Keratinocyte (primary cell): Measurements from ENCODE around the gene GPBAR1.

Source experiments
- EZH2 ChIP-seq: IDR thresholded peaks from one replicate; pipeline ENCODE4 v1.6.1; 2012; ENCODE audit warnings: inconsistent platforms, mild to moderate bottlenecking, low read length, moderate library complexity
- TF ChIP-seq, protein P1 (sequence below), 3 experiments: IDR thresholded peaks in 1 of 3; conservative IDR thresholded peaks in 1 of 3; optimal IDR thresholded peaks in 1 of 3; 2 replicates in 2 of 3; 3 replicates in 1 of 3; pipeline versions ENCODE3 to v1.5.1; 2011; ENCODE audit warnings: low read length in 3 of 3, mild to moderate bottlenecking in 3 of 3, moderate library complexity in 2 of 3, control low read depth in 1 of 3, inconsistent platforms in 1 of 3; ENCODE audit not compliant: insufficient read depth in 2 of 3; ENCODE audit errors: extremely low read depth in 1 of 3

DNA sequence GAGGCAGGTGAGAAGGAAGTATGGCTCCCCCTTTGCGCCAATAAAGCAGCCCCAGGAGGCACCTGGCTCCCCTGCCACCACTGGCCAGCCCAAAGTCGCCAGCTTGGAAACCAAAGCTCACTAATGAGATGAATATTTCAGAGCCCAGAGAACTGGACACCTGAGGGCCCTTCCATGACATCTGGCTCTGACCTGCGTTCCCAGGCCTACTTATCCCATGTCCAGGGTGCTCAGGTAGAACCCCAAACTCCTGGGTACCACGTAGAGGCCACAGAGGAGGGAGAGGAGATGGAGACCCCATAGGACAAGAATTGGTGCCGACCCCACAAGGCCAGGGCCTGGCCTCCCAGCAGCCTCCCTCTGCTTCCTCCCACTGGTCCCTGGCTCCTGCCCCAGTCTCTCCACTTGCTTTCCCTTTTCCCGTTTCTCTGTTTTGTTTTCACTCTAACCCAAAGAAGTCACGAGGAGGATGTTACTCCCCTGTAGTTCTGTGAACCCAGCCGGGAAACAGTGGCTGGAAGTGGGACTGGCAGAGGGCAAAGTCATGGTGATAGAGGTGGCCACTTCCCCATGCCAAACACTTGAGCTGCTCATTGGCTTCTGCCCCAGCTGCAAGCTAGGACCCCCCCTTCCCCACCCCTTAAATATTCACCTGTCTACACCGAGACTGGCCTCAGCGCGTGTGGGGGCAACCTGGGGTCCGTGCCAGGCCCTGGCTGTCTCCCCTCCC lies 30.7 kb downstream of the GPBAR1 start:
- TF ChIP-seq, protein P1, sequence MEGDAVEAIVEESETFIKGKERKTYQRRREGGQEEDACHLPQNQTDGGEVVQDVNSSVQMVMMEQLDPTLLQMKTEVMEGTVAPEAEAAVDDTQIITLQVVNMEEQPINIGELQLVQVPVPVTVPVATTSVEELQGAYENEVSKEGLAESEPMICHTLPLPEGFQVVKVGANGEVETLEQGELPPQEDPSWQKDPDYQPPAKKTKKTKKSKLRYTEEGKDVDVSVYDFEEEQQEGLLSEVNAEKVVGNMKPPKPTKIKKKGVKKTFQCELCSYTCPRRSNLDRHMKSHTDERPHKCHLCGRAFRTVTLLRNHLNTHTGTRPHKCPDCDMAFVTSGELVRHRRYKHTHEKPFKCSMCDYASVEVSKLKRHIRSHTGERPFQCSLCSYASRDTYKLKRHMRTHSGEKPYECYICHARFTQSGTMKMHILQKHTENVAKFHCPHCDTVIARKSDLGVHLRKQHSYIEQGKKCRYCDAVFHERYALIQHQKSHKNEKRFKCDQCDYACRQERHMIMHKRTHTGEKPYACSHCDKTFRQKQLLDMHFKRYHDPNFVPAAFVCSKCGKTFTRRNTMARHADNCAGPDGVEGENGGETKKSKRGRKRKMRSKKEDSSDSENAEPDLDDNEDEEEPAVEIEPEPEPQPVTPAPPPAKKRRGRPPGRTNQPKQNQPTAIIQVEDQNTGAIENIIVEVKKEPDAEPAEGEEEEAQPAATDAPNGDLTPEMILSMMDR (optimal IDR thresholded peaks at IDR 0.05 in 1 of 3, IDR thresholded peaks at IDR 0.05 in 1 of 3, conservative IDR thresholded peaks at IDR 0.05 in 1 of 3; ENCODE audit: extremely low read depth in 1 of 3, insufficient read depth in 2 of 3, low read length in 3 of 3), result no peak
- no peak for TF ChIP-seq EZH2
